ENCODE measurements around the gene ABCA7. TPM values are rescaled to one million over a fixed set of nuclear protein-coding genes. Genes with fewer than 3 reads are reported as not detected.
A peak's percentile ranks its signal among the peaks of the same experiment; 100 is the strongest.

The ABCA7 gene
- total RNA-seq, 4 donors from 2014 or later = 15.5 to 58.7 (median 29.8) TPM

DNA sequence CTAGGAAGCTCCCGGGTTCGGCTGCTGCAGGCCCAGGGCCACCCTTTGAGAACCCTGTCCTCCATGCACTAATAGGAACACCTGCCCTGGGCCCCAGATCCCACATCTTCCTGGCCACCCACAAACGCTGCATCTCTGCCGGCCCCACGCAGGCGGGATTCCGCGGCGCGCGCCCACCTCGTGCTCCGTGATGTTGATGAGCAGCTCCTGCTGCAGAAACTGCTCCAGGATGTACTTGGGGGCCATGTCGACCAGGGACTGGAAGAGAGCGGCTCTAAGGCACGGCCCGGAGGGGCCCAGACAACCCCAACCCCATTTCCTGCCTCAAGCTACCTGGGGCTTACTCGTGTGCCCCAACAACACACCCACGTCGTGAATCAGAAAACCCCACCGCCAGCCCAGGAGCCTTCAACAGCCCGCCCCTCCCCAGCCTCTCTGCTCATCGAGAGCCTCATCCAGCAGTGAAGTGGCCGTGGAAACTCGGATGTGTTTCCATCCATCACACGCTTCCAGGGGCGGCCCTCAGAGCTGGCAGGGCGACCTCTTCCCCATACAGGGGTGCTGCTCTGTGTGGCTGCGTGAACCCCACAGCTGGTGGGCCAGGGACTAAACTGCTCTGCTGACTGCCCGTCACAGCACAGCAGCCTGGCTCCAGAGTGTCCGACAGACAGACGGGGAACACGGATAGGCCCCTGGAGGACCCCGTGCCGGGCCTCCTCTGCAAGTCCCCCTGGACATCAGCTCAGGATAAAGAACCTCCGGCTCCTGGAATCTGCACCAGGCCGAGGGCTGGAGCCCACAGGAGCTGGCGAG lies 51.0 kb downstream of the ABCA7 start:
- H3K4me3 ChIP-seq (replicated peaks in 1 of 3) = no peak overlapping the region
- H3K27me3 ChIP-seq = no peaks in the 10 kb centered on the region
- intact Hi-C loops (cut with DNase I) = loop anchor here (5.0 kb wide), 1 partner anchor 69 kb away; the partner anchor contains the start of genes RNU6-2 and TMEM259
- no peak for DNase-seq
- TF ChIP-seq POLR2A (IDR thresholded peaks at IDR 0.05) = no peak
- TF ChIP-seq, protein P1, sequence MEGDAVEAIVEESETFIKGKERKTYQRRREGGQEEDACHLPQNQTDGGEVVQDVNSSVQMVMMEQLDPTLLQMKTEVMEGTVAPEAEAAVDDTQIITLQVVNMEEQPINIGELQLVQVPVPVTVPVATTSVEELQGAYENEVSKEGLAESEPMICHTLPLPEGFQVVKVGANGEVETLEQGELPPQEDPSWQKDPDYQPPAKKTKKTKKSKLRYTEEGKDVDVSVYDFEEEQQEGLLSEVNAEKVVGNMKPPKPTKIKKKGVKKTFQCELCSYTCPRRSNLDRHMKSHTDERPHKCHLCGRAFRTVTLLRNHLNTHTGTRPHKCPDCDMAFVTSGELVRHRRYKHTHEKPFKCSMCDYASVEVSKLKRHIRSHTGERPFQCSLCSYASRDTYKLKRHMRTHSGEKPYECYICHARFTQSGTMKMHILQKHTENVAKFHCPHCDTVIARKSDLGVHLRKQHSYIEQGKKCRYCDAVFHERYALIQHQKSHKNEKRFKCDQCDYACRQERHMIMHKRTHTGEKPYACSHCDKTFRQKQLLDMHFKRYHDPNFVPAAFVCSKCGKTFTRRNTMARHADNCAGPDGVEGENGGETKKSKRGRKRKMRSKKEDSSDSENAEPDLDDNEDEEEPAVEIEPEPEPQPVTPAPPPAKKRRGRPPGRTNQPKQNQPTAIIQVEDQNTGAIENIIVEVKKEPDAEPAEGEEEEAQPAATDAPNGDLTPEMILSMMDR (IDR thresholded peaks at IDR 0.05) = no peak
- no peaks in the 10 kb centered on the region for H3K9me3 ChIP-seq
- 93 to 95% methylated on average over 14 to 34 of the region's 38 CpGs for WGBS, 2 donors
- peaks cover 33 to 35% of the 10 kb centered on the region in 2 donors for H3K36me3 ChIP-seq
- H3K27ac ChIP-seq = no peak overlapping the region
- H3K4me1 ChIP-seq = peaks cover 13 to 17% of the 10 kb centered on the region in 2 donors

DNA sequence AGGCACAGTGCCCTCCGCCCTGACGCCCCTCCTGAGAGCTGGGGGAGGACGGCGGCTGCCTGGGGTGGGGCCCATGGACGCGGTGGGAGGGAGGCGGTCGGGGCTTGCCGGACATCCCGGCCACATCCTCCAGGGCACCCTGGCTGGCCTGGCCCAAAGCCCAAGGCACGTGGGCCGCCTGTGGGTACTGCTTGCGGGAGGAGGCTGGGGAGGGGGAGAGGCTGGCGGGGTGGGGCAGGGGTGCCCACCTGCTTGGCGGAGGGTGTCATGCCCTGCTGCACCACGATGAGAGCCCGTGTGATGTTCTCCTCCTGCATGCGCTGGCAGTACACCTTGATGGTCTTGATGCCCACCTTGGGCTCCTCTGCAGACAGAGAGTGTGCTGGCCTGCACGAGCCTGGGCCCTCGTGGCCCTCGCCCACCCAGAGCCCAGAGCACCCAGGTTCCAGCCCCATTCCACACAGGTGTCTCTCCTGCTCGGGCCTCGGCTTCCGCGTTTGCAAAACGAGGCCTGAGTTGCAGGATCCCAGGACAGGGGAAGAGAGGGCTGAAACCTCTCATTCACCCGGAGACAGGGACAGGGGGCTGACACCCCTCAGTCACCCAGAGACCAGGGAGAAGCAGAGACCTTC lies 51.8 kb downstream of the ABCA7 start:
- Histone ChIP-seq H3K36me3 (peaks cover 33% of the 10 kb centered on the region in 2 donors), H3K4me3 (replicated peaks in 1 of 3) (no peak overlapping the region), H3K27ac (no peak overlapping the region), H3K27me3 (no peaks in the 10 kb centered on the region), H3K9me3 (no peaks in the 10 kb centered on the region), H3K4me1 (peaks cover 13 to 17% of the 10 kb centered on the region in 2 donors)
- TF ChIP-seq POLR2A (IDR thresholded peaks at IDR 0.05) = no peak
- TF ChIP-seq, protein P1 (IDR thresholded peaks at IDR 0.05) = no peak
- intact Hi-C loops (cut with DNase I) = loop anchor here (5.0 kb wide), 1 partner anchor 69 kb away; the partner anchor contains the start of genes RNU6-2 and TMEM259
- no peak for DNase-seq
- WGBS, 2 donors = 88 to 91% methylated on average over 11 to 26 of the region's 27 CpGs

DNA sequence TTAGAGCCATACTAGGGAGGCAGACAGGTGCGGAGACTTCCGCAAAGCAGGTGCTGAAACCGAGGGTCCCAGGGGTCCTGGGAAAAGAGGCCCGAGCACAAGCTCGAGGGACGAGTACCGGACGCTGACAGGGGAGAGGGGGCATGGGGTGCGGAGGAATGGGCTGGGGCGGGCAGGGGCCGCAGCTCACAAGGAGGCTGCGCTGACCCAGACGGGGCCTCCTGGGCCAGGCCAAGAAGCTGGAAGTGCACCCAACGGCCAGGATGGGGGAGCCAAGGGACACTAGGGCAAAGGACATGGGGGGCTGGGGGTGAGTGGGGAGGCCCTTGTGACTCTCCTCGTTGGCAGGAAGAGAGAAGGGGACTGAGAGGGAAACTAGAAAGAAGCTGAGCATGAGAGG lies 53.4 kb downstream of the ABCA7 start:
- Histone ChIP-seq H3K4me3 (replicated peaks in 1 of 3) (no peak overlapping the region), H3K27ac (no peak overlapping the region), H3K9me3 (no peaks in the 10 kb centered on the region), H3K4me1 (peaks cover 22 to 28% of the 10 kb centered on the region in 2 donors), H3K36me3 (peaks cover 26% of the 10 kb centered on the region in 2 donors), H3K27me3 (no peaks in the 10 kb centered on the region)
- intact Hi-C loops (cut with DNase I) = loop anchor here (5.0 kb wide), 1 partner anchor 71 kb away; the partner anchor contains the start of genes RNU6-2 and TMEM259
- 85 to 86% methylated on average over 15 of the region's 15 CpGs for WGBS, 2 donors
- TF ChIP-seq POLR2A (IDR thresholded peaks at IDR 0.05) = no peak
- TF ChIP-seq, protein P1 (IDR thresholded peaks at IDR 0.05) = no peak
- DNase-seq = no peak

DNA sequence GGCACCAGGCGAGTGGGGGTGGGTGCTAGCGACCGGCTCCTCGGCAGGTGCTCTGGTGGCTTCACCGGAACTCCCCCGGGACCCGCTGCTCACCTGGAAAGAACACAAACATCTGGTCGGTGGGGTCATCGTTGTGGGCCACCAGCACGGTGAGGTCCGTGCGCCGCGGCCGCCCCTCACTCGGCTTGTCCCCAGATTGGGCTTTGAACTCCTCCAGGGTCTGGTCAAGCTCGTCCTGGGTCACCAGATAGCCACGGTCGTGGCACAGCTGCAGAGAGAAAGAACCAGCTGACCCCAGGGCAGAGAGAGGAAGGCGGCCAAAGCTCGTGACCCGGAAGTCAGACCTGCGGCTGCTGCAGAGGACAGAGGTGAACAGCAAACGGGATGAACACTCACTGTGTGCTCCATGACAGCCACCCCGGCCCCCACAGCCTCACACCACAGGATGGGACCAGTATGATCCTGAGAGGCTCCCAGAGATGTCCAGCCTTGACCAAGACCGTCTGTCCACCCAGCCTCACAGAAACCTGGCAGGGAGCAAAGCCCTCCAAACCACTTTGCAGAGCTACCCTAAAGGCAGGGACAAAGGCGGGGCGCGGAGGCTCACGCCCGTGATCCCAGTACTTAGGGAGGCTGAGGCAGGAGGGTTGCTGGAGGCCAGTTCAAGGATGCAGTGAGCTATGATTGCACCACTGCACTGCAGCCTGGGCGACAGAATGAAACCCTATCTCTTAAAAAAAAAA lies 54.1 kb downstream of the ABCA7 start:
- H3K36me3 ChIP-seq = peaks cover 21 to 23% of the 10 kb centered on the region in 2 donors
- no peaks in the 10 kb centered on the region for H3K9me3 ChIP-seq
- TF ChIP-seq, protein P1 (IDR thresholded peaks at IDR 0.05) = no peak
- no peak for TF ChIP-seq POLR2A (IDR thresholded peaks at IDR 0.05)
- intact Hi-C loops (cut with DNase I) = loop anchor here (5.0 kb wide), 1 partner anchor 72 kb away; the partner anchor contains the start of genes RNU6-2 and TMEM259
- 64 to 71% methylated on average over 22 to 28 of the region's 32 CpGs for WGBS, 2 donors
- no peaks in the 10 kb centered on the region for H3K27me3 ChIP-seq
- H3K27ac ChIP-seq = no peak overlapping the region
- no peak for DNase-seq
- peak overlapping the region; percentile 63 to 95 (median 88) for H3K4me3 ChIP-seq (replicated peaks in 1 of 3)
- peaks cover 28 to 35% of the 10 kb centered on the region in 2 donors for H3K4me1 ChIP-seq
